ENCODE data around the gene PTGER2.

GRCh38 chr14:52299692-52300278, 14.3 kb upstream of the PTGER2 start:
- TF ChIP-seq CTCF (conservative IDR thresholded peaks at IDR 0.05 in 1 of 2, IDR thresholded peaks at IDR 0.05 in 1 of 2; ENCODE audit: low read depth in 1 of 2, low read length in 2 of 2), result peak; percentile 50 to 59
- TF ChIP-seq EZH2 (IDR thresholded peaks at IDR 0.05; ENCODE audit: low read length, missing control alignments), result no peak
